ENCODE results near the gene DMRTA2.

The DMRTA2 gene

GRCh38 chr1:50438945-50439344 lies 15.7 kb upstream of the DMRTA2 start:
- Histone ChIP-seq H3K9me3 (no peaks in the 10 kb centered on the region), H3K4me1 (no peaks in the 10 kb centered on the region), H3K4me3 (no peak overlapping the region), H3K27ac (no peak overlapping the region), H3K36me3 (peaks cover 19 to 53% (median 26%) of the 10 kb centered on the region in 3 donors), H3K27me3 (no peaks in the 10 kb centered on the region)
- no peak for TF ChIP-seq CTCF (IDR thresholded peaks at IDR 0.05)
- intact Hi-C loops (cut with DNase I; ENCODE audit: low total_unique reads): no loop called here
- DNase-seq: no peak

GRCh38 chr1:50436489-50436888 lies 13.2 kb upstream of the DMRTA2 start:
- intact Hi-C loops (cut with DNase I; ENCODE audit: low total_unique reads): no loop called here
- Histone ChIP-seq H3K36me3 (peaks cover 19 to 34% (median 21%) of the 10 kb centered on the region in 3 donors), H3K9me3 (no peaks in the 10 kb centered on the region), H3K27ac (no peak overlapping the region), H3K27me3 (peaks cover 0 to 10% of the 10 kb centered on the region in 2 donors), H3K4me3 (no peak overlapping the region), H3K4me1 (no peaks in the 10 kb centered on the region)
- no peak for TF ChIP-seq CTCF (IDR thresholded peaks at IDR 0.05)
- DNase-seq: no peak

- H3K27me3 ChIP-seq: peaks cover 0 to 75% of the 10 kb centered on the region in 2 donors
- TF ChIP-seq CTCF (IDR thresholded peaks at IDR 0.05): no peak
- H3K9me3 ChIP-seq: no peaks in the 10 kb centered on the region
- no peak for DNase-seq
- H3K27ac ChIP-seq: no peak overlapping the region
- intact Hi-C loops (cut with DNase I; ENCODE audit: low total_unique reads): no loop called here
- H3K4me1 ChIP-seq: peaks cover 0 to 29% (median 22%) of the 10 kb centered on the region in 4 donors
- H3K36me3 ChIP-seq: no peaks in the 10 kb centered on the region
- no peak overlapping the region for H3K4me3 ChIP-seq
These were observed 6.8 kb upstream of the DMRTA2 start for GRCh38 chr1:50430010-50430405.

- peaks cover 0 to 94% of the 10 kb centered on the region in 2 donors for H3K27me3 ChIP-seq
- H3K27ac ChIP-seq: no peak overlapping the region
- H3K4me3 ChIP-seq: no peak overlapping the region
- no peak for DNase-seq
- H3K4me1 ChIP-seq: peaks cover 0 to 48% (median 40%) of the 10 kb centered on the region in 4 donors
- no peaks in the 10 kb centered on the region for H3K9me3 ChIP-seq
- no peak for TF ChIP-seq CTCF (IDR thresholded peaks at IDR 0.05)
- no peaks in the 10 kb centered on the region for H3K36me3 ChIP-seq
- intact Hi-C loops (cut with DNase I; ENCODE audit: low total_unique reads): no loop called here
These were observed 4.9 kb upstream of the DMRTA2 start for GRCh38 chr1:50427818-50428779.

- peaks cover 0 to 100% of the 10 kb centered on the region in 2 donors for H3K27me3 ChIP-seq
- no peak overlapping the region for H3K4me3 ChIP-seq
- no peaks in the 10 kb centered on the region for H3K9me3 ChIP-seq
- H3K4me1 ChIP-seq: peaks cover 0 to 57% (median 46%) of the 10 kb centered on the region in 4 donors
- no peak for TF ChIP-seq CTCF (IDR thresholded peaks at IDR 0.05)
- intact Hi-C loops (cut with DNase I; ENCODE audit: low total_unique reads): no loop called here
- no peak overlapping the region for H3K27ac ChIP-seq
- no peak for DNase-seq
- H3K36me3 ChIP-seq: no peaks in the 10 kb centered on the region
These were observed 4.0 kb upstream of the DMRTA2 start for GRCh38 chr1:50427086-50427817.

All from tibial artery (tissue), 4 donors.